Esophagus squamous epithelium (tissue), 5 donors: ENCODE measurements around the gene PLAC9. TPM values are rescaled to one million over a fixed set of nuclear protein-coding genes. Genes with fewer than 3 reads are reported as not detected.

ENCODE experiments used
- DNase-seq: peaks from one replicate; lab custom pipeline; 2025; lab: John Stamatoyannopoulos, UW
- H3K27ac ChIP-seq, 4 donors: fragments of 200-600 bp; sonication (generic); one replicate each; pipeline ENCODE4 v1.5.1; 2016 to 2019; ENCODE audit warnings: mild to moderate bottlenecking in 1 of 4
- H3K27me3 ChIP-seq, 4 donors: fragments of 200-600 bp; sonication (generic); 1 replicate in 3 of 4; 2 replicates in 1 of 4; pipeline versions ENCODE4 v1.5.1 to v1.6.0; 2017 to 2021; ENCODE audit warnings: antibody characterized with exemption in 1 of 4
- H3K36me3 ChIP-seq, 3 donors: fragments of 200-600 bp; sonication (generic); one replicate each; pipeline ENCODE4 v1.5.1; 2016 to 2019
- H3K4me1 ChIP-seq, 3 donors: fragments of 200-600 bp; sonication (generic); one replicate each; pipeline ENCODE4 v1.5.1; 2017 to 2019
- H3K4me3 ChIP-seq, 4 donors: fragments of 200-600 bp; sonication (generic); 1 replicate in 3 of 4; 2 replicates in 1 of 4; pipeline ENCODE4 v1.5.1; 2016 to 2019; ENCODE audit warnings: mild to moderate bottlenecking in 2 of 4, moderate library complexity in 1 of 4
- H3K9me3 ChIP-seq, 3 donors: fragments of 200-600 bp; sonication (generic); one replicate each; pipeline ENCODE4 v1.5.1; 2016 to 2019
- CTCF ChIP-seq, 6 experiments: fragments of 450-650 bp in 4 of 6; fragments of 200-600 bp in 2 of 6; sonication (generic) in 2 of 6; IDR thresholded peaks; one replicate each; pipeline ENCODE4 v1.5.1; 2016 to 2019; ENCODE audit warnings: antibody characterized with exemption in 6 of 6, mild to moderate bottlenecking in 4 of 6, moderate library complexity in 4 of 6
- POLR2A ChIP-seq, 4 donors: fragments of 450-650 bp; IDR thresholded peaks; one replicate each; pipeline ENCODE4 v1.6.1; 2017; ENCODE audit warnings: antibody characterized with exemption in 4 of 4, mild to moderate bottlenecking in 4 of 4, moderate library complexity in 3 of 4
- WGBS, 2 donors: methylation state at CpG; one replicate each; pipeline ENCODE4 v1.1.5; 2018; 5-methylcytosine and 5-hydroxymethylcytosine counted together
- intact Hi-C: fragments of 100-400 bp; cut with DNase I; formaldehyde crosslinking; loops from one replicate; pipeline ENCODE4 v1.15.0; 2022
- total RNA-seq, 4 donors: library from RNA; depleted of rRNA; stranded (reverse); fragments of >200 nt; gene quantifications; one replicate each; pipeline ENCODE4 v1.1.0, GENCODE V29; 2016
- donor health status: DM: yes; HTN: yes; CAD: no.

PLAC9 gene
- total RNA-seq, 4 donors from 2014 or later = 2.7 to 22.1 (median 3.0) TPM

DNA sequence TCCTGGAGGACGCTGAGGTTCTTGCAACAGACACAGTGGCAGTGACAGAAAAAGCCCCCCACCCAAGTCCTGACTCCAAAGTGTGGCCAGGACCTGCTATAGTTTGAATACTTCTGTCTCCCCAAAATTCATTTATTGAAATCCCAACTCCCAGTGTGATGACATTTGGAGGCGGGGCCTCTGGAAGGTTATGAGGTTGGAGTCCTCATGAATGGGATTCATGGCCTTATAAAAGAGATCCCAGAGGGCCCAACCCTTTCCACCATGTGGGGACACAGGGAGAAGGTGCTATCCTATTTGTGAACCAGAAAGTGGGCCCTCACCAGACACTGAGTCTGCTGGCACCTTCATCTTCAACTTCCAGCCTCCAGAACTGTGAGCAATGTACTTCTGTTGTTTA, 54.5 kb downstream of the PLAC9 start:
- peak overlapping the region; percentile 25 to 81 (median 66) for H3K27ac ChIP-seq
- WGBS, 2 donors = 75 to 100% methylated on average over 1 to 2 of the region's 2 CpGs
- no peak for DNase-seq
- intact Hi-C loops = no loop called here
- no peaks in the 10 kb centered on the region for H3K27me3 ChIP-seq
- TF ChIP-seq CTCF (IDR thresholded peaks at IDR 0.05) (no peak), POLR2A (IDR thresholded peaks at IDR 0.05) (no peak)
- no peak overlapping the region for H3K4me3 ChIP-seq
- H3K36me3 ChIP-seq = peaks cover 0 to 37% (median 0%) of the 10 kb centered on the region in 3 donors
- H3K9me3 ChIP-seq = no peaks in the 10 kb centered on the region
- peaks cover 33 to 97% (median 53%) of the 10 kb centered on the region in 3 donors for H3K4me1 ChIP-seq

DNA sequence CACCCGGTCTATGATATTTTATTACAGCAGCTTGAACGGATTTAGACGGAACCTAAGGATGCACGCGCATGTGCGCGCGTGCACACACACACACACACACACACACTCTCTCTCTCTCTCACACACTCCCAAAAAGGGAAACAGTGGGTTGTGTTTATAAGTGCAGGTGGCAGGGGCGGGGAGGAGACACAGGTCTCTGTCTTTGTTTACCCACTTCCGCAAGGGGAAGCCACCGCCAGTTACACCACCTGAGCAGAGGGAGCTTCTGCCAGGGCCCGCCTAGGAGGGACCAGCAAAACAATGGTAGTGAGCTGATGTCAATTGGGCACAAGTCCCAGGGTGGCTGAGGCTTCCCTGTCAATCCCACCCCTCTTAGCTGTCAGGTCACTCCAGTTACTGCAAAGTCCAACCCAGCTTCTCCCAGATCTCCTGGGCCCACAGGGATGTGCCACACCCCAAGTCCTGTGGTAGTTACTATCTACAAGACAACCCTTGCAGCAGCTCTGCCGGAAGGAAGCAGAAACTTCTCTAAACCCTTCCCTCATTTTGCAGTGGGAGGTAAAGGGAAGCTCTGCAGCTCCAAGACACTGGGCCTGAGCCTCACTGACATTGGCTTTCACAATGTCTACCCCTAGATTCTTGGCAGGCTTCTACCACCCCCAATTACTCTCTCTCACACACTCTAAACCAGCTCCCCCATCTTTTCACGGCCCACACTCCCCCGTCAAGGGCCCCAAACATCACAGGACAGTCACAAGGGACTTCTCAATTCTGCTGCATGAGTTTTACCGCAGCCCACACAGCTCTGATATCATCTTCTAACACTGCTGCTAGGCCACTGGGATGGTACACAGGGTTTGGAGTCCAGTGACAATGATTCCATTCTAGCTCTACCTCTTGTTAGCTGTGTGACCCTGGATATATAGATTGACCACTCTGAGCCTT, 55.2 kb downstream of the PLAC9 start:
- H3K36me3 ChIP-seq = peaks cover 0 to 37% (median 0%) of the 10 kb centered on the region in 3 donors
- H3K9me3 ChIP-seq = no peaks in the 10 kb centered on the region
- peak overlapping the region in 1 of 4 donors; percentile 21 for H3K4me3 ChIP-seq
- no peaks in the 10 kb centered on the region for H3K27me3 ChIP-seq
- H3K4me1 ChIP-seq = peaks cover 33 to 96% (median 54%) of the 10 kb centered on the region in 3 donors
- DNase-seq = peak; percentile 45
- H3K27ac ChIP-seq = peak overlapping the region; percentile 25 to 81 (median 66)
- TF ChIP-seq CTCF (IDR thresholded peaks at IDR 0.05) (no peak), POLR2A (IDR thresholded peaks at IDR 0.05) (no peak)
- intact Hi-C loops = no loop called here
- WGBS, 2 donors = 50 to 67% methylated on average over 9 to 14 of the region's 16 CpGs

DNA sequence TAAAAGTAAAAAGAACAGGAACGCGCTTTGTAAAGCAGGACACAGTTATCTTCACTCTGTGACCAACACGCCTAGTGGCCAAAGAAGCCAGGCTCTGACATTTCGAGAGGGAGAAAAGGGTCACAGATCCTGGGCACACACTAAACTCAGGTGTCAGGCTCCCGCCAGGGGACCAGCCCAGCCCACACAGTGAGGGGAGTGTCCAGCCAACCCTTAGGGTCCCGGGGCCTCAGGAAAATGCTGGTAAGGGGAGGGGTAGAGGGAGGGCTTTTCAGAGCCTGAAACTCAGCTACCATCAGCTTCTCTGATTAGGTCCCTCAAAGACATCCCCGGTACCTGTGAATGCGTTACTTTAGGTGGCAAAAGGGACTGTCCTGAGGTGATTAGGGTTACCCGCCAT, 56.2 kb downstream of the PLAC9 start:
- intact Hi-C loops = no loop called here
- no peaks in the 10 kb centered on the region for H3K27me3 ChIP-seq
- 82 to 93% methylated on average over 2 to 7 of the region's 9 CpGs for WGBS, 2 donors
- peaks cover 0 to 31% (median 0%) of the 10 kb centered on the region in 3 donors for H3K36me3 ChIP-seq
- TF ChIP-seq POLR2A (IDR thresholded peaks at IDR 0.05) = no peak
- no peak for TF ChIP-seq CTCF (IDR thresholded peaks at IDR 0.05)
- peak overlapping the region in 3 of 4 donors; percentile 64 to 81 (median 68) for H3K27ac ChIP-seq
- H3K4me1 ChIP-seq = peaks cover 33 to 91% (median 53%) of the 10 kb centered on the region in 3 donors
- no peak for DNase-seq
- H3K9me3 ChIP-seq = no peaks in the 10 kb centered on the region
- no peak overlapping the region for H3K4me3 ChIP-seq

- no peak for TF ChIP-seq CTCF (IDR thresholded peaks at IDR 0.05)
- peak in 1 of 4 donors; percentile 7 for TF ChIP-seq POLR2A (IDR thresholded peaks at IDR 0.05)
- WGBS, 2 donors = 48 to 68% methylated on average over 2 to 10 of the region's 16 CpGs
- H3K4me3 ChIP-seq = no peak overlapping the region
- DNase-seq = no peak
- peaks cover 38 to 91% (median 66%) of the 10 kb centered on the region in 3 donors for H3K4me1 ChIP-seq
- H3K27me3 ChIP-seq = no peaks in the 10 kb centered on the region
- H3K27ac ChIP-seq = peak overlapping the region; percentile 60 to 76 (median 74)
- peaks cover 0 to 33% (median 6%) of the 10 kb centered on the region in 3 donors for H3K36me3 ChIP-seq
- H3K9me3 ChIP-seq = no peaks in the 10 kb centered on the region
- intact Hi-C loops = no loop called here
Measured at GRCh38 chr10:80191589-80192270, 59.2 kb downstream of the PLAC9 start.
